GM06990 (cell line): ENCODE measurements around the gene BRCA1.
"Not testable (repeated sequence)": the region's sequence is repeated elsewhere in the genome, so short reads cannot be mapped to it uniquely, and the experiment has no call there.

Source experiments
- DNase-seq: peaks from one replicate; pipeline ENCODE4 v3.0.0-alpha.2; 2011; ENCODE audit not compliant: insufficient read length; ENCODE audit errors: extremely low read depth
- H3K27me3 ChIP-seq: replicated peaks from 2 replicates; pipeline ENCODE4 v1.6.0; 2011; ENCODE audit warnings: low read length; ENCODE audit not compliant: control insufficient read depth, insufficient read depth
- H3K36me3 ChIP-seq: 2 replicates; pipeline ENCODE4 v1.5.1; 2011; ENCODE audit warnings: low read length; ENCODE audit not compliant: control insufficient read depth, insufficient read depth
- H3K4me3 ChIP-seq: replicated peaks from 2 replicates; pipeline ENCODE4 v1.5.1; 2011; ENCODE audit warnings: low read depth, mild to moderate bottlenecking, control low read depth, low read length
- CTCF ChIP-seq: IDR thresholded peaks from 2 replicates; pipeline ENCODE4 v1.5.1; 2011; ENCODE audit warnings: low read length, control low read depth, mild to moderate bottlenecking, inconsistent platforms; ENCODE audit not compliant: insufficient read depth, poor library complexity, severe bottlenecking

BRCA1 gene

GRCh38 chr17:43068570-43069367 is 56.4 kb downstream of the BRCA1 start:
- no peaks in the 10 kb centered on the region for H3K27me3 ChIP-seq
- no peak for DNase-seq
- no peak overlapping the region for H3K4me3 ChIP-seq
- no peak for TF ChIP-seq CTCF
- H3K36me3 ChIP-seq: peaks cover 4% of the 10 kb centered on the region; the same call in 1 of the 2 replicates

- Histone ChIP-seq H3K36me3 (peaks cover 2% of the 10 kb centered on the region), H3K27me3 (no peaks in the 10 kb centered on the region), H3K4me3 (no peak overlapping the region)
- no peak for TF ChIP-seq CTCF
- no peak for DNase-seq
Observed at GRCh38 chr17:43062984-43063638, 62.1 kb downstream of the BRCA1 start.

GRCh38 chr17:43056051-43056450 is 69.1 kb downstream of the BRCA1 start:
- Histone ChIP-seq H3K36me3 (peaks cover 5% of the 10 kb centered on the region), H3K4me3 (no peak overlapping the region), H3K27me3 (no peaks in the 10 kb centered on the region)
- no peak for TF ChIP-seq CTCF
- no peak for DNase-seq

GRCh38 chr17:43053008-43053407 is 72.2 kb downstream of the BRCA1 start:
- H3K4me3 ChIP-seq, DNase-seq, H3K27me3 ChIP-seq: not testable (repeated sequence)
- peaks cover 12% of the 10 kb centered on the region for H3K36me3 ChIP-seq

GRCh38 chr17:43051969-43052368 is 73.2 kb downstream of the BRCA1 start:
- no peak for TF ChIP-seq CTCF
- Histone ChIP-seq H3K4me3 (no peak overlapping the region), H3K36me3 (peaks cover 12% of the 10 kb centered on the region), H3K27me3 (no peaks in the 10 kb centered on the region)
- DNase-seq: no peak

GRCh38 chr17:43044024-43044423 is 81.1 kb downstream of the BRCA1 start:
- Histone ChIP-seq H3K4me3 (no peak overlapping the region), H3K27me3 (no peaks in the 10 kb centered on the region), H3K36me3 (peaks cover 9% of the 10 kb centered on the region)
- TF ChIP-seq CTCF: no peak
- no peak for DNase-seq
